A549 (cell line): Measurements from ENCODE around the gene HSD11B1. TPM values are rescaled to one million over a fixed set of nuclear protein-coding genes. Genes with fewer than 3 reads are reported as not detected.
A peak's percentile ranks its signal among the peaks of the same experiment; 100 is the strongest.

ENCODE experiments used
- ATAC-seq, 2 experiments: fragments of 200-7000 bp in 1 of 2; fragments of >200 bp in 1 of 2; cut with Nextera tagmentation in 1 of 2; cut with Tn5 transposase in 1 of 2; 3 replicates each; pipeline versions ENCODE4 v1.8.0 to v1.9.1; 2018 to 2020; ENCODE audit warnings: mild to moderate bottlenecking in 1 of 2, moderate library complexity in 1 of 2
- CTCF ChIA-PET: fragments of 300-600 bp; sonication (Branson Sonifier 250); formaldehyde crosslinking; extraction: SDS; loops from one replicate; lab custom pipeline; 2021; ENCODE audit warnings: antibody characterized with exemption, inconsistent platforms; lab: Yijun Ruan, JAX
- POLR2A ChIA-PET: fragments of 350-600 bp; formaldehyde crosslinking; extraction: SDS; loops from one replicate; lab custom pipeline; 2021; ENCODE audit warnings: antibody characterized with exemption, inconsistent platforms; lab: Yijun Ruan, JAX
- DNase-seq, 2 experiments: peaks; one replicate each; pipeline versions ENCODE4 v3.0.0 to v3.0.0-alpha.2; 2011 to 2016; ENCODE audit warnings: low read depth in 1 of 2, low spot score in 1 of 2
- FAIRE-seq: peaks from 2 replicates; lab custom pipeline; 2011; peaks lifted over from hg19 to GRCh38; lab: Jason Lieb, UNC
- H3K27ac ChIP-seq, 2 experiments: fragments of >200 bp; sonication (Bioruptor Twin); formaldehyde crosslinking; 3 replicates each; pipeline ENCODE4 v1.5.1; 2016 to 2017
- H3K4me1 ChIP-seq: fragments of >200 bp; sonication (Bioruptor Twin); formaldehyde crosslinking; 3 replicates; pipeline ENCODE4 v1.6.1; 2016
- H3K4me2 ChIP-seq: fragments of >200 bp; sonication (Bioruptor Twin); formaldehyde crosslinking; 3 replicates; pipeline ENCODE4 v1.6.1; 2016
- H3K4me3 ChIP-seq: fragments of >200 bp; sonication (Bioruptor Twin); formaldehyde crosslinking; 3 replicates; pipeline ENCODE4 v1.5.1; 2016
- H3K9me3 ChIP-seq: fragments of >200 bp; sonication (Bioruptor Twin); formaldehyde crosslinking; 3 replicates; pipeline ENCODE4 v1.6.1; 2016
- BCL3 ChIP-seq: fragments of >200 bp; sonication (Bioruptor Twin); formaldehyde crosslinking; IDR thresholded peaks from 3 replicates; pipeline ENCODE4 v1.6.1; 2016
- CEBPB ChIP-seq, 2 experiments: fragments of >200 bp in 1 of 2; sonication (Bioruptor Twin) in 1 of 2; formaldehyde crosslinking in 1 of 2; IDR thresholded peaks; 2 replicates each; pipeline ENCODE4 v1.6.1; 2012 to 2016
- E2F6 ChIP-seq: IDR thresholded peaks from 2 replicates; pipeline ENCODE4 v1.6.1; 2012; ENCODE audit warnings: low read depth, borderline replicate concordance
- FOSB ChIP-seq: fragments of 250-450 bp; sonication (Bioruptor Pico); IDR thresholded peaks from 2 replicates; pipeline ENCODE4 v1.5.0; 2020; ENCODE audit warnings: mild to moderate bottlenecking, moderate library complexity
- FOSL2 ChIP-seq, 2 experiments: fragments of 450-650 bp in 1 of 2; fragments of >200 bp in 1 of 2; sonication (Bioruptor Twin) in 1 of 2; formaldehyde crosslinking; IDR thresholded peaks; 2 replicates each; pipeline versions ENCODE4 v1.5.0 to v1.6.1; 2016 to 2020; ENCODE audit warnings: mild to moderate bottlenecking in 1 of 2, moderate library complexity in 1 of 2
- GATA3 ChIP-seq: IDR thresholded peaks from 2 replicates; pipeline ENCODE4 v1.6.1; 2012; ENCODE audit warnings: borderline replicate concordance
- HES2 ChIP-seq: fragments of >200 bp; sonication (Bioruptor Twin); formaldehyde crosslinking; IDR thresholded peaks from 2 replicates; pipeline ENCODE4 v1.6.1; 2016
- JUNB ChIP-seq: fragments of >200 bp; sonication (Bioruptor Twin); formaldehyde crosslinking; IDR thresholded peaks from 2 replicates; pipeline ENCODE4 v1.6.1; 2016
- MAX ChIP-seq: IDR thresholded peaks from 2 replicates; pipeline ENCODE4 v1.6.1; 2012
- NPAS2 ChIP-seq: fragments of 250-450 bp; sonication (Bioruptor Pico); IDR thresholded peaks from 2 replicates; pipeline ENCODE4 v1.8.0; 2022; ENCODE audit warnings: mild to moderate bottlenecking, moderate library complexity, borderline replicate concordance
- REST ChIP-seq: fragments of 200-600 bp; sonication (generic); IDR thresholded peaks from 2 replicates; pipeline ENCODE4 v1.6.1; 2016; ENCODE audit warnings: antibody characterized with exemption, mild to moderate bottlenecking, moderate library complexity
- RNF2 ChIP-seq: fragments of 200-600 bp; sonication (generic); IDR thresholded peaks from 2 replicates; pipeline ENCODE4 v1.6.1; 2016; ENCODE audit warnings: low read depth, mild to moderate bottlenecking, antibody characterized with exemption, moderate library complexity, borderline replicate concordance
- WGBS: methylation state at CpG from one replicate; pipeline ENCODE4 v1.1.6; 2017; ENCODE audit errors: missing lambda C conversion rate; 5-methylcytosine and 5-hydroxymethylcytosine counted together
- polyA plus RNA-seq, 4 experiments: library from polyadenylated mRNA; depleted of rRNA in 3 of 4; stranded (reverse); fragments of >200 nt; fragmentation: RNase III in 1 of 4; extraction: RNeasy Plus Mini Kit Qiagen cat#74134 plus additional on column Dnase treatment in 1 of 4; gene quantifications; 2 replicates in 3 of 4; 3 replicates in 1 of 4; pipeline ENCODE4 v1.2.3, GENCODE V29; 2011 to 2017

The HSD11B1 gene
- polyA plus RNA-seq, 2 of the 4 experiments (the other 2 are of a cell fraction), result not detected

- peaks cover 26% of the 10 kb centered on the region for H3K4me1 ChIP-seq
- ChIA-PET POLR2A (no interaction called here), CTCF (interaction anchor here (1.3 to 3.2 kb wide), 3 partner anchors 9 to 109 kb away, joined by 3 to 9 read pairs (median 4); no protein-coding TSS in a partner anchor)
Observed at GRCh38 chr1:209686322-209686721, 18.3 kb upstream of the HSD11B1 start.

GRCh38 chr1:209688746-209689234 is 15.9 kb upstream of the HSD11B1 start:
- H3K4me2 ChIP-seq, result peak overlapping the region; percentile 54
- H3K4me3 ChIP-seq, result no peak overlapping the region
- H3K4me1 ChIP-seq, result peaks cover 41% of the 10 kb centered on the region
- TF ChIP-seq E2F6, result no peak
- TF ChIP-seq GATA3, result peak; percentile 89
- no peak for TF ChIP-seq FOSL2 (IDR thresholded peaks at IDR 0.05)
- peak; percentile 52 for TF ChIP-seq FOSL2 (CRISPR knock-in tag; IDR thresholded peaks at IDR 0.05)
- TF ChIP-seq MAX, result peak; percentile 10; the same call in 1 of the 2 replicates
- H3K27ac ChIP-seq, result peak overlapping the region; percentile 65 to 69
- peak; percentile 38 to 78 for DNase-seq
- peak; percentile 23 for FAIRE-seq
- ChIA-PET CTCF (interaction anchor here (0.6 to 8.0 kb wide), 16 partner anchors 10 to 122 kb away, joined by 3 to 93 read pairs (median 4); partner anchors contain the start of gene G0S2), POLR2A (interaction anchor here (2.1 kb wide), 1 partner anchor 40 kb away, joined by 9 read pairs; no protein-coding TSS in a partner anchor)
- ATAC-seq, result peak; percentile 65 to 81
- WGBS, result 15% methylated on average over 1 of the region's 1 CpG
- no peaks in the 10 kb centered on the region for H3K9me3 ChIP-seq

More at GRCh38 chr1:209686322-209686721, 18.3 kb upstream of the HSD11B1 start:
- WGBS, result 65% methylated on average over 4 of the region's 4 CpGs
- DNase-seq (no peak), ATAC-seq (no peak), FAIRE-seq (no peak)
- Histone ChIP-seq H3K4me2 (no peak overlapping the region), H3K9me3 (no peaks in the 10 kb centered on the region), H3K4me3 (no peak overlapping the region), H3K27ac (no peak overlapping the region)
- no peak for TF ChIP-seq REST
- TF ChIP-seq FOSB (CRISPR knock-in tag), result no peak
- TF ChIP-seq RNF2, result no peak
- no peak for TF ChIP-seq CEBPB (IDR thresholded peaks at IDR 0.05)
- no peak for TF ChIP-seq BCL3
- no peak for TF ChIP-seq JUNB
- no peak for TF ChIP-seq HES2

- no peaks in the 10 kb centered on the region for H3K9me3 ChIP-seq
- H3K27ac ChIP-seq, result peak overlapping the region; percentile 65 to 69
- peak overlapping the region; percentile 54 for H3K4me2 ChIP-seq
- WGBS, result 42% methylated on average over 4 of the region's 4 CpGs
- ChIA-PET CTCF (interaction anchor here (0.7 to 8.0 kb wide), 21 partner anchors 9 to 193 kb away, joined by 3 to 93 read pairs (median 4); partner anchors contain the start of genes G0S2 and LAMB3), POLR2A (no interaction called here)
- H3K4me1 ChIP-seq, result peaks cover 41% of the 10 kb centered on the region
- no peak overlapping the region for H3K4me3 ChIP-seq
- ATAC-seq (peak in 1 of 2 experiments; percentile 35; a peak in 2 of 6 replicates), DNase-seq (peak in 1 of 2 experiments; percentile 63), FAIRE-seq (no peak)
- TF ChIP-seq NPAS2 (CRISPR knock-in tag) (no peak), E2F6 (no peak), GATA3 (no peak)
- TF ChIP-seq, all 56 proteins: peak for 0
Observed at GRCh38 chr1:209689477-209689876, 15.2 kb upstream of the HSD11B1 start.
